Measurements from ENCODE around the gene PPP6R1. TPM values are rescaled to one million over a fixed set of nuclear protein-coding genes. Genes with fewer than 3 reads are reported as not detected.

The PPP6R1 gene
- 10 to 100 TPM; 17.1 to 46.8 (median 24.9) TPM for total RNA-seq
- 10 to 100 TPM; 19.8 to 78.1 (median 22.9) TPM for polyA plus RNA-seq

GRCh38 chr19:55258828-55259539, at the start of gene PPP6R1:
Gene PPP6R1 (minus strand): TSS chr19:55259017. CDS start chr19:55247103, 11,914 bp downstream.
- H3K27ac ChIP-seq, result peak within 1 kb of the TSS; percentile 85 to 91 (median 89)
- no peaks in the 10 kb centered on the region for H3K27me3 ChIP-seq
- WGBS, 2 donors, result 0 to 1% methylated on average over 76 of the region's 76 CpGs
- peak; percentile 99 for DNase-seq
- intact Hi-C loops (cut with DNase I), result loop anchor here (1.0 kb wide), 1 partner anchor 21 kb away; the partner anchor contains the start of gene HSPBP1
- H3K9me3 ChIP-seq, result no peaks in the 10 kb centered on the region
- H3K36me3 ChIP-seq, result peaks cover 0 to 10% (median 0%) of the 10 kb centered on the region in 4 donors
- TF ChIP-seq POLR2A (IDR thresholded peaks at IDR 0.05) (peak; percentile 84 to 87), EP300 (IDR thresholded peaks at IDR 0.05) (peak in 1 of 4 donors; percentile 20), POLR2AphosphoS5 (IDR thresholded peaks at IDR 0.05) (peak; percentile 90 to 95 (median 92)), CTCF (IDR thresholded peaks at IDR 0.05) (no peak)
- H3K4me3 ChIP-seq, result peak within 1 kb of the TSS; percentile 88 to 99 (median 96)
- H3K4me1 ChIP-seq, result peaks cover 4 to 51% (median 46%) of the 10 kb centered on the region in 4 donors

GRCh38 chr19:55308281-55308680, 49.5 kb upstream of the PPP6R1 start:
- 90 to 93% methylated on average over 11 of the region's 11 CpGs for WGBS, 2 donors
- peaks cover 4 to 50% (median 17%) of the 10 kb centered on the region in 4 donors for H3K36me3 ChIP-seq

GRCh38 chr19:55306712-55307111, 47.9 kb upstream of the PPP6R1 start:
- peaks cover 4 to 58% (median 19%) of the 10 kb centered on the region in 4 donors for H3K36me3 ChIP-seq
- no peak overlapping the region for H3K4me3 ChIP-seq
- no peak overlapping the region for H3K27ac ChIP-seq
- H3K27me3 ChIP-seq, result no peaks in the 10 kb centered on the region
- 64 to 82% methylated on average over 3 of the region's 3 CpGs for WGBS, 2 donors
- DNase-seq, result no peak
- H3K4me1 ChIP-seq, result peaks cover 0 to 6% (median 5%) of the 10 kb centered on the region in 4 donors
- no peaks in the 10 kb centered on the region for H3K9me3 ChIP-seq
- intact Hi-C loops (cut with DNase I), result no loop called here
- TF ChIP-seq CTCF (IDR thresholded peaks at IDR 0.05) (no peak), EP300 (IDR thresholded peaks at IDR 0.05) (no peak), POLR2AphosphoS5 (IDR thresholded peaks at IDR 0.05) (no peak), POLR2A (IDR thresholded peaks at IDR 0.05) (no peak)

More at GRCh38 chr19:55308281-55308680, 49.5 kb upstream of the PPP6R1 start:
- no peak overlapping the region for H3K27ac ChIP-seq
- H3K27me3 ChIP-seq, result no peaks in the 10 kb centered on the region
- intact Hi-C loops (cut with DNase I), result no loop called here
- H3K4me1 ChIP-seq, result no peaks in the 10 kb centered on the region
- no peaks in the 10 kb centered on the region for H3K9me3 ChIP-seq
- no peak overlapping the region for H3K4me3 ChIP-seq
- no peak for DNase-seq
- TF ChIP-seq EP300 (IDR thresholded peaks at IDR 0.05) (no peak), POLR2AphosphoS5 (IDR thresholded peaks at IDR 0.05) (no peak)

GRCh38 chr19:55305983-55306562, 47.3 kb upstream of the PPP6R1 start:
- no peaks in the 10 kb centered on the region for H3K9me3 ChIP-seq
- intact Hi-C loops (cut with DNase I), result no loop called here
- TF ChIP-seq POLR2AphosphoS5 (IDR thresholded peaks at IDR 0.05) (no peak), CTCF (IDR thresholded peaks at IDR 0.05) (no peak), POLR2A (IDR thresholded peaks at IDR 0.05) (no peak), EP300 (IDR thresholded peaks at IDR 0.05) (no peak)
- DNase-seq, result no peak
- H3K36me3 ChIP-seq, result peaks cover 4 to 58% (median 19%) of the 10 kb centered on the region in 4 donors
- H3K27ac ChIP-seq, result no peak overlapping the region
- 87 to 95% methylated on average over 17 of the region's 17 CpGs for WGBS, 2 donors
- no peak overlapping the region for H3K4me3 ChIP-seq
- peaks cover 0 to 12% (median 10%) of the 10 kb centered on the region in 4 donors for H3K4me1 ChIP-seq
- H3K27me3 ChIP-seq, result no peaks in the 10 kb centered on the region

GRCh38 chr19:55305491-55305890, 46.7 kb upstream of the PPP6R1 start:
- no peaks in the 10 kb centered on the region for H3K9me3 ChIP-seq
- DNase-seq, result no peak
- H3K36me3 ChIP-seq, result peaks cover 4 to 58% (median 19%) of the 10 kb centered on the region in 4 donors
- no peak overlapping the region for H3K4me3 ChIP-seq
- TF ChIP-seq CTCF (IDR thresholded peaks at IDR 0.05) (no peak), EP300 (IDR thresholded peaks at IDR 0.05) (no peak), POLR2A (IDR thresholded peaks at IDR 0.05) (no peak), POLR2AphosphoS5 (IDR thresholded peaks at IDR 0.05) (no peak)
- 79 to 86% methylated on average over 9 of the region's 9 CpGs for WGBS, 2 donors
- H3K27me3 ChIP-seq, result no peaks in the 10 kb centered on the region
- H3K4me1 ChIP-seq, result peaks cover 0 to 13% (median 10%) of the 10 kb centered on the region in 4 donors
- H3K27ac ChIP-seq, result no peak overlapping the region
- intact Hi-C loops (cut with DNase I), result no loop called here
